ENCODE results near the gene RNASE13. TPM values are rescaled to one million over a fixed set of nuclear protein-coding genes. Genes with fewer than 3 reads are reported as not detected.
A peak's percentile ranks its signal among the peaks of the same experiment; 100 is the strongest.

Gene RNASE13
- total RNA-seq: not detected
- long read RNA-seq: 0 reads

GRCh38 chr14:21034707-21035106, at the start of gene RNASE13:
RNASE13 (minus strand) TSS chr14:21034807; CDS start chr14:21034288, 519 bp downstream.
- intact Hi-C loops (cut with DNase I): loop anchor here (5.0 kb wide), 1 partner anchor 337 kb away; no protein-coding TSS in a partner anchor
- no peak for DNase-seq (ENCODE audit: low spot score)

- intact Hi-C loops (cut with DNase I): no loop called here
- DNase-seq (ENCODE audit: low spot score): peak; percentile 51
Measured at GRCh38 chr14:21084396-21084795, 49.8 kb upstream of the RNASE13 start.

- intact Hi-C loops (cut with DNase I): no loop called here
- peak; percentile 67 for DNase-seq (ENCODE audit: low spot score)
Measured at GRCh38 chr14:21083565-21084325, 49.1 kb upstream of the RNASE13 start.

- no peak for DNase-seq (ENCODE audit: low spot score)
- intact Hi-C loops (cut with DNase I): no loop called here
Measured at GRCh38 chr14:21081521-21082142, 47.0 kb upstream of the RNASE13 start.

- DNase-seq (ENCODE audit: low spot score): no peak
- intact Hi-C loops (cut with DNase I): no loop called here
Measured at GRCh38 chr14:21078726-21079125, 44.1 kb upstream of the RNASE13 start.

- intact Hi-C loops (cut with DNase I): no loop called here
- DNase-seq (ENCODE audit: low spot score): no peak
Measured at GRCh38 chr14:21078287-21078686, 43.7 kb upstream of the RNASE13 start.

GRCh38 chr14:21077672-21078071, 43.1 kb upstream of the RNASE13 start:
- DNase-seq (ENCODE audit: low spot score): peak; percentile 15
- intact Hi-C loops (cut with DNase I): no loop called here

GRCh38 chr14:21075719-21076437, 41.3 kb upstream of the RNASE13 start:
- intact Hi-C loops (cut with DNase I): no loop called here
- peak; percentile 10 for DNase-seq (ENCODE audit: low spot score)

- peak; percentile 73 for DNase-seq (ENCODE audit: low spot score)
- intact Hi-C loops (cut with DNase I): no loop called here
Measured at GRCh38 chr14:21074398-21075272, 40.0 kb upstream of the RNASE13 start.

- peak; percentile 72 for DNase-seq (ENCODE audit: low spot score)
- intact Hi-C loops (cut with DNase I): no loop called here
Measured at GRCh38 chr14:21073921-21074320, 39.3 kb upstream of the RNASE13 start.

- DNase-seq (ENCODE audit: low spot score): peak; percentile 65
- intact Hi-C loops (cut with DNase I): no loop called here
Measured at GRCh38 chr14:21072781-21073339, 38.3 kb upstream of the RNASE13 start.

- DNase-seq (ENCODE audit: low spot score): peak; percentile 73
- intact Hi-C loops (cut with DNase I): no loop called here
Measured at GRCh38 chr14:21072031-21072473, 37.4 kb upstream of the RNASE13 start.

- intact Hi-C loops (cut with DNase I): loop anchor here (2.0 kb wide), 2 partner anchors 21 to 47 kb away; partner anchors contain the start of gene NDRG2
- peak; percentile 94 for DNase-seq (ENCODE audit: low spot score)
Measured at GRCh38 chr14:21071225-21072030, 36.8 kb upstream of the RNASE13 start.

GRCh38 chr14:21070610-21071224, 36.1 kb upstream of the RNASE13 start:
- intact Hi-C loops (cut with DNase I): loop anchor here (2.0 kb wide), 2 partner anchors 22 to 46 kb away; partner anchors contain the start of gene NDRG2
- DNase-seq (ENCODE audit: low spot score): no peak

GRCh38 chr14:21070083-21070609, 35.5 kb upstream of the RNASE13 start, which contains the start of gene ARHGEF40:
ARHGEF40 (plus strand) TSS chr14:21070304; CDS start chr14:21070397, 93 bp downstream.
- intact Hi-C loops (cut with DNase I): loop anchor here (2.0 kb wide), 2 partner anchors 23 to 45 kb away; partner anchors contain the start of gene NDRG2
- no peak for DNase-seq (ENCODE audit: low spot score)

GRCh38 chr14:21069388-21070082, 34.9 kb upstream of the RNASE13 start:
- no peak for DNase-seq (ENCODE audit: low spot score)
- intact Hi-C loops (cut with DNase I): loop anchor here (1.0 to 2.0 kb wide), 3 partner anchors 23 to 45 kb away; partner anchors contain the start of gene NDRG2

Measured in cardiac septum (tissue), 1 donor.